Measurements from ENCODE around the gene IL19. TPM values are rescaled to one million over a fixed set of nuclear protein-coding genes. Genes with fewer than 3 reads are reported as not detected.

IL19 gene
- total RNA-seq, 1 experiment from 2014 or later: not detected

GRCh38 chr1:206864939-206865671 lies 94.5 kb downstream of the IL19 start, which contains the start of gene IL20:
TSS of gene IL20 (plus strand) at chr1:206865623. CDS start at chr1:206865853, 230 bp downstream.
- in situ Hi-C loops (cut with HindIII; ENCODE audit: low pct_unique_long_range_greater_than_20kb, low sequenced_read_pairs): no loop called here
- no peak for DNase-seq (ENCODE audit: low read depth)

GRCh38 chr1:206866062-206866461 lies 95.5 kb downstream of the IL19 start:
- DNase-seq (ENCODE audit: low read depth): no peak
- in situ Hi-C loops (cut with HindIII; ENCODE audit: low pct_unique_long_range_greater_than_20kb, low sequenced_read_pairs): no loop called here

GRCh38 chr1:206867239-206867638 lies 96.7 kb downstream of the IL19 start:
- in situ Hi-C loops (cut with HindIII; ENCODE audit: low pct_unique_long_range_greater_than_20kb, low sequenced_read_pairs): no loop called here
- DNase-seq (ENCODE audit: low read depth): no peak

GRCh38 chr1:206867716-206868115 lies 97.1 kb downstream of the IL19 start:
- in situ Hi-C loops (cut with HindIII; ENCODE audit: low pct_unique_long_range_greater_than_20kb, low sequenced_read_pairs): no loop called here
- DNase-seq (ENCODE audit: low read depth): no peak

- no peak for DNase-seq (ENCODE audit: low read depth)
- in situ Hi-C loops (cut with HindIII; ENCODE audit: low pct_unique_long_range_greater_than_20kb, low sequenced_read_pairs): no loop called here
These were observed 97.7 kb downstream of the IL19 start for GRCh38 chr1:206868264-206868663.

GRCh38 chr1:206872139-206872538 lies 101.6 kb downstream of the IL19 start:
- no peak for DNase-seq (ENCODE audit: low read depth)
- in situ Hi-C loops (cut with HindIII; ENCODE audit: low pct_unique_long_range_greater_than_20kb, low sequenced_read_pairs): no loop called here

GRCh38 chr1:206873603-206874188 lies 103.1 kb downstream of the IL19 start:
- in situ Hi-C loops (cut with HindIII; ENCODE audit: low pct_unique_long_range_greater_than_20kb, low sequenced_read_pairs): no loop called here
- DNase-seq (ENCODE audit: low read depth): no peak

- in situ Hi-C loops (cut with HindIII; ENCODE audit: low pct_unique_long_range_greater_than_20kb, low sequenced_read_pairs): no loop called here
- DNase-seq (ENCODE audit: low read depth): no peak
These were observed 105.3 kb downstream of the IL19 start for GRCh38 chr1:206875752-206876377.

- no peak for DNase-seq (ENCODE audit: low read depth)
- in situ Hi-C loops (cut with HindIII; ENCODE audit: low pct_unique_long_range_greater_than_20kb, low sequenced_read_pairs): no loop called here
These were observed 107.9 kb downstream of the IL19 start for GRCh38 chr1:206878456-206878855.

- in situ Hi-C loops (cut with HindIII; ENCODE audit: low pct_unique_long_range_greater_than_20kb, low sequenced_read_pairs): no loop called here
- no peak for DNase-seq (ENCODE audit: low read depth)
These were observed 109.7 kb downstream of the IL19 start for GRCh38 chr1:206880314-206880713.

- no peak for DNase-seq (ENCODE audit: low read depth)
- in situ Hi-C loops (cut with HindIII; ENCODE audit: low pct_unique_long_range_greater_than_20kb, low sequenced_read_pairs): no loop called here
These were observed 112.0 kb downstream of the IL19 start for GRCh38 chr1:206882555-206882954.

- DNase-seq (ENCODE audit: low read depth): no peak
- in situ Hi-C loops (cut with HindIII; ENCODE audit: low pct_unique_long_range_greater_than_20kb, low sequenced_read_pairs): no loop called here
These were observed 112.6 kb downstream of the IL19 start for GRCh38 chr1:206883160-206883559.

- no peak for DNase-seq (ENCODE audit: low read depth)
- in situ Hi-C loops (cut with HindIII; ENCODE audit: low pct_unique_long_range_greater_than_20kb, low sequenced_read_pairs): no loop called here
These were observed 113.3 kb downstream of the IL19 start for GRCh38 chr1:206883876-206884275.

- in situ Hi-C loops (cut with HindIII; ENCODE audit: low pct_unique_long_range_greater_than_20kb, low sequenced_read_pairs): no loop called here
These were observed 114.9 kb downstream of the IL19 start for GRCh38 chr1:206885341-206886060.

GRCh38 chr1:206886831-206887230 lies 116.3 kb downstream of the IL19 start:
- in situ Hi-C loops (cut with HindIII; ENCODE audit: low pct_unique_long_range_greater_than_20kb, low sequenced_read_pairs): no loop called here
- no peak for DNase-seq (ENCODE audit: low read depth)

More at GRCh38 chr1:206885341-206886060, 114.9 kb downstream of the IL19 start:
- no peak for DNase-seq (ENCODE audit: low read depth)

- no peak for DNase-seq (ENCODE audit: low read depth)
- in situ Hi-C loops (cut with HindIII; ENCODE audit: low pct_unique_long_range_greater_than_20kb, low sequenced_read_pairs): no loop called here
These were observed 117.1 kb downstream of the IL19 start for GRCh38 chr1:206887701-206888100.

- DNase-seq (ENCODE audit: low read depth): no peak
- in situ Hi-C loops (cut with HindIII; ENCODE audit: low pct_unique_long_range_greater_than_20kb, low sequenced_read_pairs): no loop called here
These were observed 119.8 kb downstream of the IL19 start for GRCh38 chr1:206890125-206891060.

GRCh38 chr1:206891412-206891811 lies 120.8 kb downstream of the IL19 start:
- in situ Hi-C loops (cut with HindIII; ENCODE audit: low pct_unique_long_range_greater_than_20kb, low sequenced_read_pairs): no loop called here
- DNase-seq (ENCODE audit: low read depth): no peak

All from Caki2 (cell line).